ENCODE results near the gene BABAM2. TPM values are rescaled to one million over a fixed set of nuclear protein-coding genes. Genes with fewer than 3 reads are reported as not detected.

Gene BABAM2
- total RNA-seq, 2 donors from 2014 or later = 32.2 to 33.5 TPM

GRCh38 chr2:28224648-28225472, 334.3 kb downstream of the BABAM2 start:
- Histone ChIP-seq H3K9ac (ENCODE audit: low read depth in 2 of 2, low read length in 2 of 2) (peak overlapping the region; percentile 13 to 55), H3K36me3 (no peaks in the 10 kb centered on the region), H3K27ac (peak overlapping the region; percentile 62), H3K27me3 (no peaks in the 10 kb centered on the region), H3K4me1 (no peaks in the 10 kb centered on the region), H3K4me3 (no peak overlapping the region), H3K9me3 (no peaks in the 10 kb centered on the region)
- TF ChIP-seq CTCF (IDR thresholded peaks at IDR 0.05) = no peak
- peak; percentile 34 for DNase-seq
- intact Hi-C loops (cut with DNase I) = no loop called here

- Histone ChIP-seq H3K36me3 (no peaks in the 10 kb centered on the region), H3K27ac (peak overlapping the region; percentile 62), H3K9ac (ENCODE audit: low read depth in 2 of 2, low read length in 2 of 2) (peak overlapping the region in 1 of 2 donors; percentile 55), H3K9me3 (no peaks in the 10 kb centered on the region), H3K4me3 (no peak overlapping the region), H3K27me3 (no peaks in the 10 kb centered on the region), H3K4me1 (no peaks in the 10 kb centered on the region)
- intact Hi-C loops (cut with DNase I) = no loop called here
- TF ChIP-seq CTCF (IDR thresholded peaks at IDR 0.05) = no peak
- DNase-seq = no peak
Measured at GRCh38 chr2:28225473-28226080, 335.0 kb downstream of the BABAM2 start.

GRCh38 chr2:28226558-28226957, 336.0 kb downstream of the BABAM2 start:
- no peak for DNase-seq
- H3K27ac ChIP-seq = no peak overlapping the region
- no peaks in the 10 kb centered on the region for H3K36me3 ChIP-seq
- no peaks in the 10 kb centered on the region for H3K4me1 ChIP-seq
- no peak for TF ChIP-seq CTCF (IDR thresholded peaks at IDR 0.05)
- no peaks in the 10 kb centered on the region for H3K9me3 ChIP-seq
- H3K4me3 ChIP-seq = no peak overlapping the region
- intact Hi-C loops (cut with DNase I) = no loop called here
- H3K27me3 ChIP-seq = no peaks in the 10 kb centered on the region
- no peak overlapping the region for H3K9ac ChIP-seq (ENCODE audit: low read depth in 2 of 2, low read length in 2 of 2)

GRCh38 chr2:28227498-28227897, 337.0 kb downstream of the BABAM2 start:
- TF ChIP-seq CTCF (IDR thresholded peaks at IDR 0.05) = no peak
- Histone ChIP-seq H3K36me3 (no peaks in the 10 kb centered on the region), H3K9ac (ENCODE audit: low read depth in 2 of 2, low read length in 2 of 2) (no peak overlapping the region), H3K27me3 (no peaks in the 10 kb centered on the region), H3K4me3 (no peak overlapping the region), H3K9me3 (no peaks in the 10 kb centered on the region), H3K27ac (no peak overlapping the region), H3K4me1 (no peaks in the 10 kb centered on the region)
- no peak for DNase-seq
- intact Hi-C loops (cut with DNase I) = no loop called here

GRCh38 chr2:28228434-28228995, 338.0 kb downstream of the BABAM2 start:
- no peaks in the 10 kb centered on the region for H3K9me3 ChIP-seq
- H3K4me1 ChIP-seq = no peaks in the 10 kb centered on the region
- H3K27ac ChIP-seq = no peak overlapping the region
- no peak overlapping the region for H3K9ac ChIP-seq (ENCODE audit: low read depth in 2 of 2, low read length in 2 of 2)
- intact Hi-C loops (cut with DNase I) = no loop called here
- H3K27me3 ChIP-seq = no peaks in the 10 kb centered on the region
- H3K36me3 ChIP-seq = no peaks in the 10 kb centered on the region
- H3K4me3 ChIP-seq = no peak overlapping the region
- TF ChIP-seq CTCF (IDR thresholded peaks at IDR 0.05) = peak; percentile 16
- DNase-seq = no peak
